NB4 (cell line): Measurements from ENCODE around the gene PIGR.

ENCODE experiments used
- DNase-seq: peaks from one replicate; pipeline ENCODE4 v3.0.0; 2010; ENCODE audit warnings: low read depth
- H3K4me3 ChIP-seq: one replicate; pipeline ENCODE4 v1.5.1; 2011; ENCODE audit warnings: mild to moderate bottlenecking, low read depth, low read length, moderate library complexity
- MYC ChIP-seq: IDR thresholded peaks from 2 replicates; pipeline ENCODE4 v1.6.1; 2011; ENCODE audit warnings: low read depth, low read length
- POLR2A ChIP-seq: IDR thresholded peaks from 2 replicates; pipeline ENCODE4 v1.6.1; 2011; ENCODE audit warnings: mild to moderate bottlenecking; ENCODE audit not compliant: insufficient read length; ENCODE audit errors: extremely low read depth
- TF ChIP-seq, protein P1 (sequence below): IDR thresholded peaks from one replicate; pipeline ENCODE4 v1.5.1; 2012; ENCODE audit warnings: low read depth, low read length
- TF ChIP-seq, protein P2 (sequence below): IDR thresholded peaks from 2 replicates; pipeline ENCODE4 v1.6.1; 2011; ENCODE audit warnings: low read depth, low read length

PIGR gene

DNA sequence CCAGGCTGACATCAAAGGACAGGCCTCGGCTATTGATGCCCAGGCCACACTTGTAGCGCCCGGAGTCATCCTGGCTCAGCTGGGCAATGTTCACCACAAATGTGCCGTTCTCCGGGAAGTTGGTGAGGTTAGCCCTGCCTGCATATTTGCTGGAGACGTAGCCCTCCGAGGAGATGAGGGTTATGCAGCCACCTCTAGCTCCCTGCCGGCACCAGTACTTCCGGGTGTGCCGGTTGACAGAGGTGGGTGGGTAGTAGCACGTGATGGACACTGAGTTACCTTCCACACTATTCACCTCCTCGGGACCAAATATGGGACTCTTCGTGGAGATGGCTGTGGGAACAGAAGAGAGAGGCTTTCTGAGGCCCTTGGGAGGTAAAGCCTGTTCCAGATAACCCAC lies 7.1 kb downstream of the PIGR start:
- H3K4me3 ChIP-seq, result no peak overlapping the region
- TF ChIP-seq, protein P1, sequence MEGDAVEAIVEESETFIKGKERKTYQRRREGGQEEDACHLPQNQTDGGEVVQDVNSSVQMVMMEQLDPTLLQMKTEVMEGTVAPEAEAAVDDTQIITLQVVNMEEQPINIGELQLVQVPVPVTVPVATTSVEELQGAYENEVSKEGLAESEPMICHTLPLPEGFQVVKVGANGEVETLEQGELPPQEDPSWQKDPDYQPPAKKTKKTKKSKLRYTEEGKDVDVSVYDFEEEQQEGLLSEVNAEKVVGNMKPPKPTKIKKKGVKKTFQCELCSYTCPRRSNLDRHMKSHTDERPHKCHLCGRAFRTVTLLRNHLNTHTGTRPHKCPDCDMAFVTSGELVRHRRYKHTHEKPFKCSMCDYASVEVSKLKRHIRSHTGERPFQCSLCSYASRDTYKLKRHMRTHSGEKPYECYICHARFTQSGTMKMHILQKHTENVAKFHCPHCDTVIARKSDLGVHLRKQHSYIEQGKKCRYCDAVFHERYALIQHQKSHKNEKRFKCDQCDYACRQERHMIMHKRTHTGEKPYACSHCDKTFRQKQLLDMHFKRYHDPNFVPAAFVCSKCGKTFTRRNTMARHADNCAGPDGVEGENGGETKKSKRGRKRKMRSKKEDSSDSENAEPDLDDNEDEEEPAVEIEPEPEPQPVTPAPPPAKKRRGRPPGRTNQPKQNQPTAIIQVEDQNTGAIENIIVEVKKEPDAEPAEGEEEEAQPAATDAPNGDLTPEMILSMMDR, result no peak
- TF ChIP-seq MYC, result no peak
- TF ChIP-seq, protein P2, sequence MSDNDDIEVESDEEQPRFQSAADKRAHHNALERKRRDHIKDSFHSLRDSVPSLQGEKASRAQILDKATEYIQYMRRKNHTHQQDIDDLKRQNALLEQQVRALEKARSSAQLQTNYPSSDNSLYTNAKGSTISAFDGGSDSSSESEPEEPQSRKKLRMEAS, result no peak
- TF ChIP-seq POLR2A, result no peak

DNA sequence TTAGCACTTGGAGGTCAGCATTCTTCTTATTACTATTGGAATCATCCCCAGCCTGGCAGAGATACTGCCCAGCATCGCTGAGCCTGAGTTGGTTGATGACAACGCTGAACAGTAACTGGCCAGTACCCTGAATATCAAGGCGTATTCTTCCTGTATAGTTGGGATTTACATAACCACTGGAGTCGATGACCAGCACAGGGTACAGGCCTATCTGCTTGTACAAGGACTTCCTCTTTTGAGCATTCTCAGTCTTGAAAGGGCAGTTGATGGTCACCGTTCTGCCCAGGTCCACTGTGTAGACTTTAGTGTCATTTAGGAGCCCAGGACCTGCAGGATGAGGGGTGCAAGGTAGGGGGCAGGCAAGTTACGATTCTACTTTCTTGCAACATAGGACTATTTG lies 8.8 kb downstream of the PIGR start:
- H3K4me3 ChIP-seq, result no peak overlapping the region
- TF ChIP-seq, protein P1, result no peak
- TF ChIP-seq MYC, result no peak
- no peak for TF ChIP-seq POLR2A
- TF ChIP-seq, protein P2, result no peak
- DNase-seq, result no peak

More for the DNA sequence above, 7.1 kb downstream of the PIGR start:
- no peak for DNase-seq

GRCh38 chr1:206935491-206936067 lies 10.7 kb downstream of the PIGR start:
- H3K4me3 ChIP-seq, result no peak overlapping the region
- peak; percentile 71 for DNase-seq
- TF ChIP-seq, protein P1, result peak; percentile 73
- TF ChIP-seq POLR2A (no peak), MYC (no peak)
- TF ChIP-seq, protein P2, result no peak

GRCh38 chr1:206933333-206933945 lies 12.8 kb downstream of the PIGR start:
- no peak overlapping the region for H3K4me3 ChIP-seq
- TF ChIP-seq MYC, result no peak
- TF ChIP-seq, protein P2, result no peak
- TF ChIP-seq POLR2A, result no peak
- TF ChIP-seq, protein P1, result peak; percentile 82
- peak; percentile 56 for DNase-seq

GRCh38 chr1:206932177-206932576 lies 14.1 kb downstream of the PIGR start:
- no peak overlapping the region for H3K4me3 ChIP-seq
- no peak for DNase-seq
- TF ChIP-seq MYC, result no peak
- TF ChIP-seq, protein P1, result no peak
- TF ChIP-seq, protein P2, result no peak
- TF ChIP-seq POLR2A, result no peak
